K562 (cell line): ENCODE results near the gene ARHGEF33.

Experiments
- ARID2 ChIP-seq: fragments of 450-650 bp; IDR thresholded peaks from 2 replicates; pipeline ENCODE4 v1.6.1; 2017; ENCODE audit warnings: antibody characterized with exemption, mild to moderate bottlenecking
- CBX5 ChIP-seq: IDR thresholded peaks from 2 replicates; pipeline ENCODE4 v1.6.1; 2014; ENCODE audit warnings: low read depth, borderline replicate concordance
- KAT8 ChIP-seq: fragments of 450-650 bp; IDR thresholded peaks from 2 replicates; pipeline ENCODE4 v1.6.1; 2016; ENCODE audit warnings: low read depth, mild to moderate bottlenecking
- NCOR1 ChIP-seq: fragments of 450-650 bp; IDR thresholded peaks from 2 replicates; pipeline ENCODE4 v1.6.1; 2016; ENCODE audit warnings: mild to moderate bottlenecking, moderate library complexity
- PHF20 ChIP-seq: fragments of 450-650 bp; IDR thresholded peaks from 2 replicates; pipeline ENCODE4 v1.6.1; 2018; ENCODE audit not compliant: partially characterized antibody
- POLR2A ChIP-seq: fragments of 450-650 bp; conservative IDR thresholded peaks from 2 replicates; pipeline ENCODE4 v1.6.1; 2016
- PTRF ChIP-seq: fragments of 450-650 bp; IDR thresholded peaks from 2 replicates; pipeline ENCODE4 v1.6.1; 2016; ENCODE audit warnings: mild to moderate bottlenecking, missing genetic modification characterization, missing compliant biosample characterization
- ZNF263 ChIP-seq: sonication (generic); formaldehyde crosslinking; IDR thresholded peaks from 2 replicates; pipeline ENCODE4 v1.8.0; 2022; ENCODE audit warnings: mild to moderate bottlenecking, missing genetic modification reagents, borderline replicate concordance
- TF ChIP-seq, protein P1 (sequence below): fragments of 450-650 bp; IDR thresholded peaks from 2 replicates; pipeline ENCODE4 v1.6.1; 2016; ENCODE audit warnings: low read depth

DNA sequence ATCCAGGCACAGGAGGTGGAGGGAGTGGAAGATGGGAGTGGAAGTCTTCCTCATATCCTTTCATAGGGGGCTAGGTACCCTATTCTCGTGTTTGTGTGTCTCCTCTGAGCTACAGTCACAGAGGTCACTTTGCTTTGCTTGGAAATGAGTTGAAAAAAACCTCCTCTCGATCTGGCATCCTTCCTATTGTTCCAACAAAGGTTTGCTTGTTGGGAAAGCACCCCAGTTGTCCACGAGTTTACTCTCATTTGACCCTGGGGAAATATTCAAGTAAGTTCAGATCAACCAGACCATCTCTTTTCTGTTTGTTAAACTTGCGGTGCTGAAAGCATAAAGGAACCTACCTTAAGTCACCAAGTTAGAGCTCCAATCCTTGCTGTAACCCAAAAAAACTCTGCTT is 59.3 kb downstream of the ARHGEF33 start:
- TF ChIP-seq CBX5 = no peak
- no peak for TF ChIP-seq NCOR1
- no peak for TF ChIP-seq PHF20
- no peak for TF ChIP-seq KAT8
- TF ChIP-seq POLR2A = no peak
- no peak for TF ChIP-seq PTRF (tag)
- TF ChIP-seq ARID2 = no peak
- no peak for TF ChIP-seq ZNF263 (CRISPR knock-in tag)
- TF ChIP-seq, protein P1, sequence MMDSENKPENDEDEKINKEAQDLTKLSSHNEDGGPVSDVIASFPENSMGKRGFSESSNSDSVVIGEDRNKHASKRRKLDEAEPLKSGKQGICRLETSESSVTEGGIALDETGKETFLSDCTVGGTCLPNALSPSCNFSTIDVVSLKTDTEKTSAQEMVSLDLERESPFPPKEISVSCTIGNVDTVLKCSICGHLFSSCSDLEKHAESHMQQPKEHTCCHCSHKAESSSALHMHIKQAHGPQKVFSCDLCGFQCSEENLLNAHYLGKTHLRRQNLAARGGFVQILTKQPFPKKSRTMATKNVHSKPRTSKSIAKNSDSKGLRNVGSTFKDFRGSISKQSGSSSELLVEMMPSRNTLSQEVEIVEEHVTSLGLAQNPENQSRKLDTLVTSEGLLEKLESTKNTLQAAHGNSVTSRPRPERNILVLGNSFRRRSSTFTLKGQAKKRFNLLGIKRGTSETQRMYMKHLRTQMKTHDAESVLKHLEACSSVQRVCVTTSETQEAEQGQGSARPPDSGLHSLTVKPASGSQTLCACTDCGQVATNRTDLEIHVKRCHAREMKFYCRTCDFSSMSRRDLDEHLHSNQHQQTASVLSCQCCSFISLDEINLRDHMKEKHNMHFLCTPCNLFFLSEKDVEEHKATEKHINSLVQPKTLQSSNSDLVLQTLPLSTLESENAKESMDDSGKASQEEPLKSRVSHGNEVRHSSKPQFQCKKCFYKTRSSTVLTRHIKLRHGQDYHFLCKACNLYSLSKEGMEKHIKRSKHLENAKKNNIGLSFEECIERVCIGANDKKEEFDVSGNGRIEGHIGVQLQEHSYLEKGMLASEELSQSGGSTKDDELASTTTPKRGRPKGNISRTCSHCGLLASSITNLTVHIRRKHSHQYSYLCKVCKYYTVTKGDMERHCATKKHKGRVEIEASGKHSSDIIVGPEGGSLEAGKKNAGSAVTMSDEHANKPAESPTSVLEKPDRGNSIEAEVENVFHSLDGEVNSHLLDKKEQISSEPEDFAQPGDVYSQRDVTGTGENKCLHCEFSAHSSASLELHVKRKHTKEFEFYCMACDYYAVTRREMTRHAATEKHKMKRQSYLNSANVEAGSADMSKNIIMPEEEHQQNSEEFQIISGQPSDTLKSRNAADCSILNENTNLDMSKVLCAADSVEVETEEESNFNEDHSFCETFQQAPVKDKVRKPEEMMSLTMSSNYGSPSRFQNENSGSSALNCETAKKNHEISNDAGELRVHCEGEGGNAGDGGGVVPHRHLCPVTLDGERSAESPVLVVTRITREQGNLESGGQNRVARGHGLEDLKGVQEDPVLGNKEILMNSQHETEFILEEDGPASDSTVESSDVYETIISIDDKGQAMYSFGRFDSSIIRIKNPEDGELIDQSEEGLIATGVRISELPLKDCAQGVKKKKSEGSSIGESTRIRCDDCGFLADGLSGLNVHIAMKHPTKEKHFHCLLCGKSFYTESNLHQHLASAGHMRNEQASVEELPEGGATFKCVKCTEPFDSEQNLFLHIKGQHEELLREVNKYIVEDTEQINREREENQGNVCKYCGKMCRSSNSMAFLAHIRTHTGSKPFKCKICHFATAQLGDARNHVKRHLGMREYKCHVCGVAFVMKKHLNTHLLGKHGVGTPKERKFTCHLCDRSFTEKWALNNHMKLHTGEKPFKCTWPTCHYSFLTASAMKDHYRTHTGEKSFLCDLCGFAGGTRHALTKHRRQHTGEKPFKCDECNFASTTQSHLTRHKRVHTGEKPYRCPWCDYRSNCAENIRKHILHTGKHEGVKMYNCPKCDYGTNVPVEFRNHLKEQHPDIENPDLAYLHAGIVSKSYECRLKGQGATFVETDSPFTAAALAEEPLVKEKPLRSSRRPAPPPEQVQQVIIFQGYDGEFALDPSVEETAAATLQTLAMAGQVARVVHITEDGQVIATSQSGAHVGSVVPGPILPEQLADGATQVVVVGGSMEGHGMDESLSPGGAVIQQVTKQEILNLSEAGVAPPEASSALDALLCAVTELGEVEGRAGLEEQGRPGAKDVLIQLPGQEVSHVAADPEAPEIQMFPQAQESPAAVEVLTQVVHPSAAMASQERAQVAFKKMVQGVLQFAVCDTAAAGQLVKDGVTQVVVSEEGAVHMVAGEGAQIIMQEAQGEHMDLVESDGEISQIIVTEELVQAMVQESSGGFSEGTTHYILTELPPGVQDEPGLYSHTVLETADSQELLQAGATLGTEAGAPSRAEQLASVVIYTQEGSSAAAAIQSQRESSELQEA = no peak
